CD4-positive, alpha-beta T cell (primary cell): ENCODE data around the gene SCAPER. TPM values are rescaled to one million over a fixed set of nuclear protein-coding genes. Genes with fewer than 3 reads are reported as not detected.
"Not testable (repeated sequence)": the region's sequence is repeated elsewhere in the genome, so short reads cannot be mapped to it uniquely, and the experiment has no call there.

Experiments used
- ATAC-seq: fragments of 200-7000 bp; cut with Tn5 transposase; one replicate; pipeline ENCODE4 v1.10.0; 2022; ENCODE audit warnings: mild to moderate bottlenecking; ENCODE audit not compliant: poor library complexity
- CTCF ChIA-PET: fragments of 350-600 bp; sonication (Branson Sonifier 250); formaldehyde crosslinking; loops from one replicate; lab custom pipeline; 2021; ENCODE audit warnings: antibody characterized with exemption, inconsistent platforms; lab: Charles Lee
- POLR2A ChIA-PET: fragments of 350-600 bp; sonication (Branson Sonifier 250); formaldehyde crosslinking; loops from one replicate; lab custom pipeline; 2021; ENCODE audit warnings: antibody characterized with exemption, inconsistent platforms; lab: Charles Lee
- DNase-seq, 14 experiments: peaks; one replicate each; pipeline ENCODE4 v3.0.0-alpha.2; 2013 to 2020; ENCODE audit warnings: mixed read lengths in 2 of 14
- H3K27ac ChIP-seq, 2 donors: one replicate each; pipeline versions ENCODE4 v1.5.1 to v1.7.0; 2013; ENCODE audit warnings: low read length in 2 of 2, low read depth in 1 of 2, mild to moderate bottlenecking in 1 of 2
- H3K27me3 ChIP-seq, 2 experiments: 1 replicate in 1 of 2; 2 replicates in 1 of 2; pipeline versions ENCODE4 v1.6.1 to v1.7.0; 2013; ENCODE audit warnings: low read length in 2 of 2, control low read depth in 1 of 2, mild to moderate bottlenecking in 1 of 2, moderate library complexity in 1 of 2; ENCODE audit not compliant: insufficient read depth in 2 of 2, control insufficient read depth in 1 of 2
- H3K36me3 ChIP-seq: one replicate; pipeline ENCODE4 v1.6.1; 2013; ENCODE audit warnings: low read length, control low read depth; ENCODE audit not compliant: insufficient read depth
- H3K4me1 ChIP-seq: one replicate; pipeline ENCODE4 v1.6.1; 2013; ENCODE audit warnings: low read length, control low read depth; ENCODE audit not compliant: insufficient read depth
- H3K4me3 ChIP-seq: one replicate; pipeline ENCODE4 v1.5.1; 2013; ENCODE audit warnings: mild to moderate bottlenecking, low read length, moderate library complexity
- H3K9me3 ChIP-seq, 2 experiments: 1 replicate in 1 of 2; 2 replicates in 1 of 2; pipeline versions ENCODE4 v1.6.1 to v1.7.0; 2013; ENCODE audit warnings: low read length in 2 of 2, mild to moderate bottlenecking in 2 of 2, control low read depth in 1 of 2, moderate library complexity in 1 of 2; ENCODE audit not compliant: control insufficient read depth in 1 of 2, insufficient read depth in 1 of 2
- H3K27ac Mint-ChIP-seq: one replicate; pipeline ENCODE4 v1.8.0; 2020; ENCODE audit warnings: mixed read lengths
- H3K27me3 Mint-ChIP-seq: one replicate; pipeline ENCODE4 v1.8.0; 2021; ENCODE audit warnings: mixed read lengths
- H3K36me3 Mint-ChIP-seq: one replicate; pipeline ENCODE4 v1.8.0; 2021; ENCODE audit warnings: low read depth, mixed read lengths
- H3K4me1 Mint-ChIP-seq: one replicate; pipeline ENCODE4 v1.8.0; 2021; ENCODE audit warnings: low read depth, mixed read lengths
- H3K4me3 Mint-ChIP-seq: one replicate; pipeline ENCODE4 v1.8.0; 2020; ENCODE audit warnings: mild to moderate bottlenecking, mixed read lengths
- H3K9me3 Mint-ChIP-seq: one replicate; pipeline ENCODE4 v1.8.0; 2020; ENCODE audit warnings: mixed read lengths
- intact Hi-C, 2 experiments: fragments of 100-400 bp; cut with DNase I in 1 of 2; cut with micrococcal nuclease in 1 of 2; formaldehyde crosslinking; loops; one replicate each; pipeline versions ENCODE4 v1.15.1 to v1.9.0; 2023 to 2025; cut with DNase I, micrococcal nuclease
- total RNA-seq, 174 experiments: library from RNA in 2 of 174; stranded (reverse) in 2 of 174; gene quantifications; one replicate each; pipeline ENCODE4 v1.2.3 and lab custom pipeline; 2021 to 2026
- TF ChIP-seq, protein P1 (sequence below): fragments of 200-600 bp; IDR thresholded peaks from one replicate; pipeline ENCODE4 v1.8.0; 2022; ENCODE audit warnings: antibody characterized with exemption, mild to moderate bottlenecking

SCAPER gene
- total RNA-seq, 2 experiments from 2014 or later = 40.3 to 41.2 TPM

GRCh38 chr15:76431971-76432370 is 473.2 kb downstream of the SCAPER start:
- Mint-ChIP-seq H3K4me3 (no peak overlapping the region), H3K9me3 (peaks cover 3% of the 10 kb centered on the region), H3K36me3 (peaks cover 77% of the 10 kb centered on the region), H3K4me1 (no peaks in the 10 kb centered on the region), H3K27me3 (no peaks in the 10 kb centered on the region), H3K27ac (no peak overlapping the region)
- DNase-seq (no peak), ATAC-seq (no peak)
- no peaks in the 10 kb centered on the region for H3K27me3 ChIP-seq
- CTCF ChIA-PET = no interaction called here
- H3K4me1 ChIP-seq = no peaks in the 10 kb centered on the region
- POLR2A ChIA-PET = no interaction called here
- no peak overlapping the region for H3K4me3 ChIP-seq
- intact Hi-C loops = no loop called here
- no peak overlapping the region for H3K27ac ChIP-seq
- no peaks in the 10 kb centered on the region for H3K9me3 ChIP-seq
- peaks cover 7% of the 10 kb centered on the region for H3K36me3 ChIP-seq
- TF ChIP-seq, protein P1, sequence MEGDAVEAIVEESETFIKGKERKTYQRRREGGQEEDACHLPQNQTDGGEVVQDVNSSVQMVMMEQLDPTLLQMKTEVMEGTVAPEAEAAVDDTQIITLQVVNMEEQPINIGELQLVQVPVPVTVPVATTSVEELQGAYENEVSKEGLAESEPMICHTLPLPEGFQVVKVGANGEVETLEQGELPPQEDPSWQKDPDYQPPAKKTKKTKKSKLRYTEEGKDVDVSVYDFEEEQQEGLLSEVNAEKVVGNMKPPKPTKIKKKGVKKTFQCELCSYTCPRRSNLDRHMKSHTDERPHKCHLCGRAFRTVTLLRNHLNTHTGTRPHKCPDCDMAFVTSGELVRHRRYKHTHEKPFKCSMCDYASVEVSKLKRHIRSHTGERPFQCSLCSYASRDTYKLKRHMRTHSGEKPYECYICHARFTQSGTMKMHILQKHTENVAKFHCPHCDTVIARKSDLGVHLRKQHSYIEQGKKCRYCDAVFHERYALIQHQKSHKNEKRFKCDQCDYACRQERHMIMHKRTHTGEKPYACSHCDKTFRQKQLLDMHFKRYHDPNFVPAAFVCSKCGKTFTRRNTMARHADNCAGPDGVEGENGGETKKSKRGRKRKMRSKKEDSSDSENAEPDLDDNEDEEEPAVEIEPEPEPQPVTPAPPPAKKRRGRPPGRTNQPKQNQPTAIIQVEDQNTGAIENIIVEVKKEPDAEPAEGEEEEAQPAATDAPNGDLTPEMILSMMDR = no peak

GRCh38 chr15:76430711-76431110 is 474.4 kb downstream of the SCAPER start:
- H3K27me3 Mint-ChIP-seq, ATAC-seq, POLR2A ChIA-PET, H3K9me3 ChIP-seq, H3K27ac ChIP-seq, intact Hi-C loops, H3K36me3 ChIP-seq, H3K27ac Mint-ChIP-seq, H3K4me3 ChIP-seq, H3K4me1 Mint-ChIP-seq, H3K9me3 Mint-ChIP-seq, DNase-seq, H3K4me3 Mint-ChIP-seq, H3K4me1 ChIP-seq, H3K27me3 ChIP-seq: not testable (repeated sequence)
- CTCF ChIA-PET = interaction anchor here (0.7 kb wide), 1 partner anchor 42 kb away, joined by 3 read pairs; no protein-coding TSS in a partner anchor
- H3K36me3 Mint-ChIP-seq = peaks cover 85% of the 10 kb centered on the region

GRCh38 chr15:76429661-76430060 is 475.5 kb downstream of the SCAPER start:
- ATAC-seq (no peak), DNase-seq (no peak)
- Mint-ChIP-seq H3K27ac (no peak overlapping the region), H3K36me3 (peaks cover 82% of the 10 kb centered on the region), H3K9me3 (peaks cover 3% of the 10 kb centered on the region), H3K27me3 (no peaks in the 10 kb centered on the region), H3K4me3 (no peak overlapping the region), H3K4me1 (no peaks in the 10 kb centered on the region)
- no peak overlapping the region for H3K4me3 ChIP-seq
- peaks cover 7% of the 10 kb centered on the region for H3K36me3 ChIP-seq
- no peaks in the 10 kb centered on the region for H3K4me1 ChIP-seq
- intact Hi-C loops = no loop called here
- ChIA-PET CTCF (no interaction called here), POLR2A (no interaction called here)
- H3K27ac ChIP-seq = no peak overlapping the region
- H3K9me3 ChIP-seq = peaks cover 0 to 4% of the 10 kb centered on the region in 2 experiments
- TF ChIP-seq, protein P1 = no peak
- H3K27me3 ChIP-seq = no peaks in the 10 kb centered on the region

DNA sequence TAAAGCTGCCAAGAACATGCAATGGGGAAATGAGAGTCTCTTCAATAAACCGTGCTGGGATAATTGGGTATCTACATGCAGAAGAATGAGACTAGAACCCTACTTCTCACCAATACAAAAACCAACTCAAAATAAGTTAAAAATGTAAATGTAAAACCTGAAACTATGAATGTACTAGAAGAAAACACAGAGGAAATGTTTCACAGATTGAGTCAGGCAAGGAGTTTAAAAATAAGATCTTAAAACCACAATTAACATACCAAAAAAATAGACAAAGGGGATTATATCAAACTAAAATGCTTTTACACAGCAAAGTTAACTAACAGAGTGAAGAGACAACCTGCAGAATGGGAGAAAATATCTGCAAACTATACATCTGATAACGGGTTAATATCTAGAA is 478.2 kb downstream of the SCAPER start:
- H3K9me3 ChIP-seq = peaks cover 0 to 4% of the 10 kb centered on the region in 2 experiments
- ATAC-seq = no peak
- Mint-ChIP-seq H3K36me3 (peaks cover 56% of the 10 kb centered on the region), H3K4me3 (no peak overlapping the region), H3K27ac (no peak overlapping the region), H3K4me1 (no peaks in the 10 kb centered on the region), H3K27me3 (no peaks in the 10 kb centered on the region), H3K9me3 (peaks cover 3% of the 10 kb centered on the region)
- H3K36me3 ChIP-seq = no peaks in the 10 kb centered on the region
- H3K27me3 ChIP-seq = no peaks in the 10 kb centered on the region
- no peak overlapping the region for H3K4me3 ChIP-seq
- ChIA-PET POLR2A (no interaction called here), CTCF (no interaction called here)
- intact Hi-C loops = no loop called here
- no peak for DNase-seq
- H3K4me1 ChIP-seq = no peaks in the 10 kb centered on the region
- TF ChIP-seq, protein P1 = no peak
- no peak overlapping the region for H3K27ac ChIP-seq
